ENCODE measurements around the gene PICALM.

GRCh38 chr11:85976525-85976924 lies 92.4 kb downstream of the PICALM start:
- TF ChIP-seq NR2C1 (IDR thresholded peaks at IDR 0.05) (no peak), NRF1 (conservative IDR thresholded peaks at IDR 0.05; ENCODE audit: low read depth, low read length) (no peak), YY1 (IDR thresholded peaks at IDR 0.05; ENCODE audit: low read depth, low read length) (no peak), MLLT1 (IDR thresholded peaks at IDR 0.05) (no peak)

Data from GM12878 (cell line).